ENCODE measurements around the gene FASLG.

The FASLG gene

GRCh38 chr1:172647110-172647564 lies 11.8 kb upstream of the FASLG start:
- DNase-seq: no peak

DNA sequence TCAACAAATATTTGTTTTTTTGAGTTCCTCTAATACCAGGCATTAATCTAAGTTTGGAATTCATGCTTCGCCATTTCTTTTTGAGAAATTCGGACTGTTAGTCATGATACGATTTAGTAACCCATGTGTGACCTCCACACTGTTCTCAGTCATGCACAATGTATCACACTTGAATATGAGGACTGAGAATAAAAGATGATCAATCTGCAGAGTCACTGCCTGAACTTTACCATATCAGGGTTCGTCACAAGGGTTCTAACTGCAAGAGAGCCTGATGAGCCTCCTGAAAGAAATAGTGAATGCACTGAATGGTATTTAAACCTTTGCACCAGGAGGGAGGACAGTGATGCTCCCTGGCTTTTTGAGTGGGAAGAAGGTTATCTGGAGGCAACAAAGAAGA lies 10.9 kb upstream of the FASLG start:
- no peak for DNase-seq

- no peak for DNase-seq
Measured at GRCh38 chr1:172650474-172651193, 8.3 kb upstream of the FASLG start.

DNA sequence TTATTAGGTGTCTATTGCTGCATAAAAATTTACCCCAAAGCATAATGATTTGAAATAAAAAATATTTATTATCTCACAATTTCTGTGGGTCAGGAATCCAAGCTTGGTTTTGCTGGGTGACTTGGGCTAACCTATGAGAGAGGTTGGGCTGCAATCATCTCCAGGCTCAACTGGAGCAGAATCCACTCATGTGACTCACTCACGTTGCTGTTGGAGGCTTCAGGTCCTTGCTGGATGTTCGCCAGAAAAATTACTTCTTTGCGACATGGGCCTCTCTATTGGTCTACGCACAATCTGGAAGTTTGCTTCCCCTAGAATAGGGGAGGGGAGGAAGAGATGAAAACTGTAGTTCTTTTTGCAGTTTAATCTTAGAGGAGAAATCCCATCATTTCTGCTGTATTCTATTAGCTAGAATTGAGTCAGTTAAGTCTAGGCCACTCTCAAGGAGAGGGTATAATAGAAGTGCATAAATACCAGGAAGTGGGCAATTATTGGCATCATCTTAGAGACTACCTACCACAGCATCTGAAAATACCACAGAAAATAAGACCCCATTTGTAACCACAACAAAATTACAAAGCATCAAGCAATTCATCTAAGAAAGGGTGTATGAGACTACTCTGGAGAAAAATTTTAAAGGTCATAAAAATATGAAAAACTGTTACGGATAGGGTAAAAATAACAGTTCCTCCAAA lies 5.7 kb upstream of the FASLG start:
- no peak for DNase-seq

- no peak for DNase-seq
Measured at GRCh38 chr1:172654535-172654934, 4.4 kb upstream of the FASLG start.

DNA sequence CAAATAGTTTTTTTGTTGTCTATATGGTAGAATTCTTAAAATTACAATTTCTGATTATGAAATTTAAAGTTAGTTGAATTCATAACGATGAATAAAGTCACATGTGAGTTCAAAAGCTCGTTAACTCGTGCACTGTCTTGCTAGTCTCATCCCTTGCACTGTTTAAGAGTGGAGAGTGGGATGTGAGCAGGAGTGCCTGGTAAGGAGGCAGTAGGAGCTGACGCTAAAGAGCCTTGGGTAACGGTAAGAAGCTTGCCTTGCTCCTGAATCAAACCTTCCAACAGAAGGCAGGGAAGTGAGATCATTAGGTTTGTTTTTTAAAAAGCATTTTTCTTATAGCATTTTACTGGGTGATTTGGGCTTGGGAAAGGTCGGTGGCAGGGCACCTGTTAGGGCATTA lies 2.3 kb upstream of the FASLG start:
- no peak for DNase-seq

- no peak for DNase-seq
Measured at GRCh38 chr1:172657586-172657985, 1.3 kb upstream of the FASLG start.

DNA sequence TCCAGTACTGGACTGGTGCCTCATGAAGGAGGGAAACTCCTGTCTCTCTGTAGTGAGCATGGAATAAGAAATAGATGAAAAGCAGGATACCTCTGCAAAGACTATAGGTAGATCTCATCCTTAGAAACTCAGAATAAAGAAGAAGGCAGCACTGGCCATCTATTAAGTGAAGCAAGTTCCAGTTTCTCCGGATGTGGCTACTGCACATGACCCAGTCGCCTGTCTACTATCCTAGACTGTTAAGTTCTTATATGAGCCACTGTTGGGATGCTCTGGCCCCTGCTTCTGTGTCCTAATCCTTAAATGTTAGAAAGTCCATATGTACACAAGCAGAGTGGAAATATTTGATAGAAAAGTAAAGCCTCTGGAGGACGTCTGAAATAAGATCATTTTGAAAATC lies 2.2 kb downstream of the FASLG start:
- DNase-seq: no peak

DNA sequence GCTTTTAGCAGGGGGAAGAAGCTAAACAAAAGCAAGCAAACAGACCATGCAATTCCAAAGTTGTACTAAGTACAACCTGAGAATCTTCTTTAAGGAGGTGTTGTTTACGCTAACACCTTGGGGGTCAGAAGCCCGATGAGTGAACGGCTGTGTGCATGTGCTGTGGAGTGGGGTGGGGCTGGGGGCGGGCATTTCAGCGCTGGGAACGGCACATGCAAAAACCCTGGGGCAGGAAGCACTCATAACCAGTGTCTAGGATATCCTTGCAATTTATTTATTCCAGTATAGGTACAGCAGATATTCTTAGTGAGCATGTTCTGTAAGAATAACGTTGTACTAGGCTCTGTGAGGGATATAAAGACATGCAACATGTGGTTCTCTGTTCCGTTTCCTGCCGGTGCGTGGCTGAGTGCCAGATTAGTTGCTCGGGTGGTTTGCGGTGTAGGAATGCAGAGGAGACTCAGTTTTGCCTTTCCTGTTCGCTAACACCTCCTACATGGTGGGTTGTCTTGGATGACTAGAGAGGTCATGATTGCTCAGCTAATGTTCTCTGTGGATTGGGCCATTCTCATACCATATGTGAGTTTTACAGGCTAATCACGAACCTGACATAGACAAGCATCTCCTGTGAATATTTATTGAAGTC lies 3.7 kb downstream of the FASLG start:
- DNase-seq: peak; percentile 88

DNA sequence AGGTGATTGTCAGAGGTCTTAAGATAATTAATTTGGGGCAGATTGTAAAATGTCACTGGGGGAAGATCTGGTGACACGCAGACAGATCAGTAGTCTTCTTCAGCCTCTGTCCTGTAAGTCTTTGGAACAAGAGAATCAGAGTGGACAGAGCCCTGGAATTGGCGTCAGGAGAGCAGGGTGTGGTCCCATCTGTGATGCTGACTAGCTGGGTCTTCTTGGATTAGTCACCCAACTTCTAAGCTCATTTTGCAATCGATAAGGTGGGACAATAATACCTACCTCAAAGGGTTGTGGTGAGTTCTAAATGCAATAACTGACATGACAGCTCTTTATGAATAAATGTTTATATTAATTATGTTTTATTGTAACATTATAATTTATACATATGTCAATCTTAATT lies 4.8 kb downstream of the FASLG start:
- DNase-seq: no peak

- DNase-seq: no peak
Measured at GRCh38 chr1:172668097-172668496, 9.2 kb downstream of the FASLG start.

GRCh38 chr1:172669011-172669410 lies 10.1 kb downstream of the FASLG start:
- DNase-seq: no peak

DNA sequence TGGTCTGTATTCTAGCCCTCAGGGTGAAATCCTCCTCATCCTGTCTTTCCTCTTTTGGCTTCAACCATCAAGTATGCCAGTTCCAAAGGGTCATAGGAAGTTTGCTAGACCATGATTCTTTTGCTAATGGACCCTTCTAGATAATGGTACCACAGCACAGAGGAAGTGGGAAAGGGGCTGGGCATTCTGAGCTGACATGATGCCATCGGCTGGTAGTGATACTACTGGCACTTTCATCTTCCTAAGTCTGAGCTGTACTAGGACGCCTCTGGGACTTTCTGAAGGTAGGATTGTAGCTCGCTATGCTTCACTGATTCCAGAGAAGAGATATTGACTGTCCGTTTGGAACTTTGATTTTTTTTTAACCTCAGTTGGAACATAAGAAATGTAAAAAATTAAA lies 11.4 kb downstream of the FASLG start:
- no peak for DNase-seq

GRCh38 chr1:172670791-172671190 lies 11.9 kb downstream of the FASLG start:
- DNase-seq: no peak

DNA sequence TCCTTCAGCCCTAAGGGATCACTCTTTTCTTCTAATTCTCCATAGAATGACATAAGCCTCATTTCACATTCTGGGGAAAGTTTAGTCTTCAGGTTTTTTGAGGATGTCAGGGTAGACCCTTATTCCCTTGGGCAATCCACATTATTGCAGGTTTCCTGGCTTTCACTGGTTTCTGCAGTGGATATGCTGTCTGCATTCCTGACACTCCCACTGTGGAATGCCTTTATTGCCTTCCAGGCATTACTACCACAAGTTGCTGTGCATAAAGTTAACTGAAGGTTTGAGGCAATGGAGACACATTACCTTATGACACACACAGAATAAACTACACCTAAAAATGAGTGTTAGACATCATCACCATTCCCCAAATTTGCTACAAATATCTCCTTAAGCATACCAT lies 12.7 kb downstream of the FASLG start:
- no peak for DNase-seq

DNA sequence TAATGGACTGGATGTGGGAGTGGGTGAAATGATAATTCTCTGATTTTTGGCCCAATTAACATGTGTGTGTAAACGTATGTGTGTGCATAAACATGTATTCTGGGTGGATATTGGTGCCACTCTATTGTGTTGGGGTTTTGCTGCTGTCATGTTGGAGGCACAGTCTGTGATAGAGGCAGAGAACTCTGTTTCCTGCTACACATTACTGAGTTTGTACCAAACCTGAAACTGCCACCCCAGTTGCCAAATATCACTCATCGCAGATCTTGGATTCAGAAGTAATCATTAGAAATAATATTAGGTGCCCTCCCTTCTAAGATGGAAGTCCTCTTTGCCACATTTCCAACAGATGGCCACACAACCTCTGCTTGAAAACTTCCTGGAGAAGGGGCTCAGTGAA lies 13.8 kb downstream of the FASLG start:
- DNase-seq: no peak

- no peak for DNase-seq
Measured at GRCh38 chr1:172673761-172674160, 14.9 kb downstream of the FASLG start.

DNA sequence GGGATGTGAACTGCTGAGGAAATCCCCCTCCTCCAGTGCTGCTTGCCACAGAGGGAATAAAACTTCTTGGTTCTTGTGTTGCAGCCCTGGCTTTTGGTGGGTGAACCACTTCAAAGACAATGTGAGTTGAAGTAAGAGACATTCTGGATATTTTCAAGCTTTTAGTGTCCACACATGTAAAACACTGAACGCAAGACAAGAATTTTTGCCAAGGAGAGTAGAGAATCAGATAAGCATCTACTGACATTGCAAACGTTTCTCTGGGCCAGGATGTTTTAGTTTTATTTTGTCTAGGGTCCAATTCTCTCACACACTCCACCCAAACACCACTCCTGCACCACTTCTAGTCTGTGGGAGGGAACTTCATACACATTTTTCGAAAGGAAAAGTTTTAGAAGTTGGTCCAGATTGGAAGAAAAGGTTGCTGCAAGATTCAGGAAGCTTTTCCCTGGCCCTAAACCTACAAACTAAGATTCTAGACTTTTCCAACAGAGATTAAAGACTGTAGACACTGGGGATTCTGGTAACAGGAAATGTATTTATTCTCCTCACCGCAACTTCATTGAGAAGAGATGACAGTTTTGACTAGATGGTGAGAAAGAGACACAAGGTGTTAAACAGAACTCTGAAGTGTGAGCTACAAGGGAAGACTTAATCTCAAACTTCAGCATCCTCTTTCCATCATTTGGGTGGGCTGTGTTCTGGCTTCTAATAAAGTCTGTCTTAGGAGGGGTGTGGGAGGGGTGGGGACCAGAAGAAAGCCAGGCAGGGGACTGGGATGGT lies 16.1 kb downstream of the FASLG start:
- DNase-seq: no peak

DNA sequence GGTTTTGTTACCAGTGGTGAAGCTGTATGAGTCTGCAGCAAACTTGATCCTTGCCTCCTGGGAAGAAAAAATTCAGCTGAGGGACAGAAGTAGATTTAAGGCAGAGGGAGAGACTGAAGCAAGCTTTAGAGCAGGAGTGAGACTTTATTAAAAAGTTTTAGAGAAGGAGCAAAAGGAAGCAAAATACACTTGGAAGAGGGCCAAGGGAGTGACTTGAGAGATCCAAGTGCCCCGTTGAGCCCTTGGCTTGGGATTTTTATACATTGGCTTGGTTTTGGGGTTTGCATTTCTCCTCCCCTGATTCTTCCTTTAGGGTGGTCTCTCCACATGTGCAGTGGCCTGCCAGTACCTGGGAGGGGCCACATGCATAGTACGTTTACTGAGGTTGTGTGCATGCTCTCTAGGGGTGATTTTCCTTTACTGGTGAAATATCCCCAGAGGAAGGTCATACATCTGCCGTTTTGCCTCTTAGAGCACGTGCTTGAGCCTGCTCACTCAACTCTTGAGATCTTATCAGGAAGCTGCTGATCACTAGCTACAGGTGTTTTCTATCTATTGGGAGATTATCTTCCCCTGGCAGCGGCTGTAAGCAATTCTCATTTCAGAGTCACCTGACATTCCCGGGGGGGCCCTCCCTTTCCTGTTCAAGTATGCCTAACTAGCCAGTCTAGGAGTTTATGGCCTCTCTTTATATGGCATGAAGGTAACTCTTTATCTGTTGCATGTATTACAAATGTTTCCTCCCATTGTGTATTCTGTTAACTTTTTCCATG lies 20.3 kb downstream of the FASLG start:
- DNase-seq: no peak

DNA sequence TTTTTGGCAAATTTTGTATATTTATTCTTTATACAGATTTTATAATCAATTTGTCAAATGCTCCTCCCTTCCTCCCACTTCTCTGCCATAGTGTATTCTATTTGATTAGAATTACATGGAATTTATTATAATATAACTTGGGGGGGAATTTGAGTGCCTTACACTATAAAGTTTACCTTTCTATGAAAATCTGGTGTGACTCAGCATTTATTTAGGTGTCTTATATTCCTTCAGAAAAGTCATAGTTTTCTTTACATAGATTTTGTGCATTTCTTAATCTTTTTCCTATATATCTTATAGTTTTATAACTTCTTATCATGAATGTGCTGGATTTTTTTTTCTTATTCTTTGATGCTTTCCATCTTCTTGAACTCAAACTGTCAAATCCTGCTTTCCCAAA lies 21.3 kb downstream of the FASLG start:
- no peak for DNase-seq

DNA sequence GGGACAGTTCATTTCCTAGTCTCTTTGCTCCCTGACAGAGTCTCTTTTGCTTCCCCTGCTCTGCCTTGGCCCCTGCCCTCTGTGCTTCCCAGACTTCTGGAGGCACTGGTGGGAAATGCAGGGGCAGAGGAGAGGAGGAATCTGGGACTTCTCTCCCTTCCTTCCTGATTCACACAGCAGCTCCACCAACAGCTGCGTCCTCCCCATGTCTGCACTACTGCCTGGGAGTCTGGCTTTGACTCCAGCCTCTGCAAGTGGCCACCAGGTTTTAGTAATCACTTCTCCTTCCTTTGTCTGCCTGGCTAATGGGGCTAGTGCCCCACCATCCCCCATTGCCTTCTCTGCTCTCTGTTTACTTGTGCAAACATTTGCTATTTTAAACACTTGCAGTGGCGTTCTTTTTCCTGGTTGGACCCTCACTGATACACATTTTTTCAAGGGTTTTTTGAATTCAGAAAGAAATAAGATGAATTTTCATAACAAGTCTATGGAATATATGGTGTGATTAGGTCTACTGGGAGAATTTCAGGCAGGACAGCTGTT lies 21.9 kb downstream of the FASLG start:
- DNase-seq: peak; percentile 28

DNA sequence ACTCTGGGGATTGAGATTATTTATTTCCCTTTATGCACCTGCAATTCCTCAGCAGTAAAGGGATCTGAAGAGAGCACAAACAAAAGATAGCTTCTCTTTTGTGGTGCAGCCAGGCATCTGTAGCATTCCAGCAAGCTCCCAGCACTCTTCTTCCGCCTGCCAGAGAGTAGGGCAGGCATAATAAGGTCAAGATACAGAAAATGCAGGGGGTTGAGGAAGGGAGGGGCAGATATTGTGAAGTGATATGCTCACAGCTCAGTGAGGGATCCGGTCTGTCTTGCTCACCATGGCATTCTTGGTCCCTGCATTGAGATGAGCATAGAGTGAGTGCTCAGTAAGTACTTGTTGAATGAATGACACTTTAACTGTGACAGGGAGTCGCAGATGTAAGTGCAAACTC lies 23.9 kb downstream of the FASLG start:
- DNase-seq: no peak

Measured in RPMI8226 (cell line).